ENCODE results near the gene PILRB.
"Not testable (repeated sequence)": the region's sequence is repeated elsewhere in the genome, so short reads cannot be mapped to it uniquely, and the experiment has no call there.

Gene PILRB

GRCh38 chr7:100344124-100344559 is 13.8 kb upstream of the PILRB start:
- 82 to 92% methylated on average over 2 of the region's 4 CpGs for WGBS, 2 experiments (ENCODE audit: insufficient coverage in 2 of 2)
- not testable (repeated sequence) for H3K4me3 ChIP-seq (ENCODE audit: extremely low read depth, insufficient read depth, low read length, poor library complexity, severe bottlenecking); H3K4me1 ChIP-seq (ENCODE audit: control insufficient read depth, insufficient read depth, low read length, poor library complexity, severe bottlenecking); H3K9me3 ChIP-seq (ENCODE audit: control insufficient read depth, low read length)
- Histone ChIP-seq H3K27ac (ENCODE audit: low read depth, low read length, severe bottlenecking) (peak overlapping the region; percentile 96), H3K36me3 (ENCODE audit: control insufficient read depth, insufficient read depth, low read length) (peaks cover 58% of the 10 kb centered on the region)

GRCh38 chr7:100344560-100345287 is 13.2 kb upstream of the PILRB start:
- Histone ChIP-seq H3K27ac (ENCODE audit: low read depth, low read length, severe bottlenecking) (peak overlapping the region; percentile 96), H3K36me3 (ENCODE audit: control insufficient read depth, insufficient read depth, low read length) (peaks cover 64% of the 10 kb centered on the region)
- 55 to 75% methylated on average over 5 to 6 of the region's 13 CpGs for WGBS, 2 experiments (ENCODE audit: insufficient coverage in 2 of 2)
- not testable (repeated sequence) for H3K4me1 ChIP-seq (ENCODE audit: control insufficient read depth, insufficient read depth, low read length, poor library complexity, severe bottlenecking); H3K9me3 ChIP-seq (ENCODE audit: control insufficient read depth, low read length); H3K4me3 ChIP-seq (ENCODE audit: extremely low read depth, insufficient read depth, low read length, poor library complexity, severe bottlenecking)

- H3K27ac ChIP-seq (ENCODE audit: low read depth, low read length, severe bottlenecking); H3K4me3 ChIP-seq (ENCODE audit: extremely low read depth, insufficient read depth, low read length, poor library complexity, severe bottlenecking); H3K9me3 ChIP-seq (ENCODE audit: control insufficient read depth, low read length); H3K4me1 ChIP-seq (ENCODE audit: control insufficient read depth, insufficient read depth, low read length, poor library complexity, severe bottlenecking): not testable (repeated sequence)
- H3K36me3 ChIP-seq (ENCODE audit: control insufficient read depth, insufficient read depth, low read length) = peaks cover 70% of the 10 kb centered on the region
- no CpG with 5 or more reads among the region's 5 CpGs for WGBS, 2 experiments (ENCODE audit: insufficient coverage in 2 of 2)
Observed at GRCh38 chr7:100345288-100345672, 12.6 kb upstream of the PILRB start.

GRCh38 chr7:100346921-100347320 is 11.0 kb upstream of the PILRB start:
- no peak overlapping the region for H3K27ac ChIP-seq (ENCODE audit: low read depth, low read length, severe bottlenecking)
- peaks cover 4% of the 10 kb centered on the region for H3K4me1 ChIP-seq (ENCODE audit: control insufficient read depth, insufficient read depth, low read length, poor library complexity, severe bottlenecking)
- peaks cover 78% of the 10 kb centered on the region for H3K36me3 ChIP-seq (ENCODE audit: control insufficient read depth, insufficient read depth, low read length)
- no peaks in the 10 kb centered on the region for H3K9me3 ChIP-seq (ENCODE audit: control insufficient read depth, low read length)
- no peak overlapping the region for H3K4me3 ChIP-seq (ENCODE audit: extremely low read depth, insufficient read depth, low read length, poor library complexity, severe bottlenecking)

GRCh38 chr7:100348805-100349204 is 9.1 kb upstream of the PILRB start:
- Histone ChIP-seq H3K4me3 (ENCODE audit: extremely low read depth, insufficient read depth, low read length, poor library complexity, severe bottlenecking) (no peak overlapping the region), H3K36me3 (ENCODE audit: control insufficient read depth, insufficient read depth, low read length) (peaks cover 80% of the 10 kb centered on the region), H3K4me1 (ENCODE audit: control insufficient read depth, insufficient read depth, low read length, poor library complexity, severe bottlenecking) (peaks cover 4% of the 10 kb centered on the region), H3K9me3 (ENCODE audit: control insufficient read depth, low read length) (no peaks in the 10 kb centered on the region), H3K27ac (ENCODE audit: low read depth, low read length, severe bottlenecking) (no peak overlapping the region)

- Histone ChIP-seq H3K4me1 (ENCODE audit: control insufficient read depth, insufficient read depth, low read length, poor library complexity, severe bottlenecking) (no peaks in the 10 kb centered on the region), H3K36me3 (ENCODE audit: control insufficient read depth, insufficient read depth, low read length) (peaks cover 87% of the 10 kb centered on the region)
- WGBS, 2 experiments (ENCODE audit: insufficient coverage in 2 of 2) = 97 to 100% methylated on average over 6 of the region's 6 CpGs
Observed at GRCh38 chr7:100349757-100350156, 8.2 kb upstream of the PILRB start.

GRCh38 chr7:100351657-100352058 is 6.3 kb upstream of the PILRB start:
- Histone ChIP-seq H3K4me1 (ENCODE audit: control insufficient read depth, insufficient read depth, low read length, poor library complexity, severe bottlenecking) (no peaks in the 10 kb centered on the region), H3K4me3 (ENCODE audit: extremely low read depth, insufficient read depth, low read length, poor library complexity, severe bottlenecking) (no peak overlapping the region), H3K27ac (ENCODE audit: low read depth, low read length, severe bottlenecking) (no peak overlapping the region), H3K36me3 (ENCODE audit: control insufficient read depth, insufficient read depth, low read length) (peaks cover 93% of the 10 kb centered on the region), H3K9me3 (ENCODE audit: control insufficient read depth, low read length) (no peaks in the 10 kb centered on the region)
- WGBS, 2 experiments (ENCODE audit: insufficient coverage in 2 of 2) = 97 to 98% methylated on average over 6 of the region's 6 CpGs

More at GRCh38 chr7:100349757-100350156, 8.2 kb upstream of the PILRB start:
- no peak overlapping the region for H3K27ac ChIP-seq (ENCODE audit: low read depth, low read length, severe bottlenecking)
- no peak overlapping the region for H3K4me3 ChIP-seq (ENCODE audit: extremely low read depth, insufficient read depth, low read length, poor library complexity, severe bottlenecking)
- no peaks in the 10 kb centered on the region for H3K9me3 ChIP-seq (ENCODE audit: control insufficient read depth, low read length)

- H3K9me3 ChIP-seq (ENCODE audit: control insufficient read depth, low read length); H3K27ac ChIP-seq (ENCODE audit: low read depth, low read length, severe bottlenecking); H3K4me1 ChIP-seq (ENCODE audit: control insufficient read depth, insufficient read depth, low read length, poor library complexity, severe bottlenecking); H3K4me3 ChIP-seq (ENCODE audit: extremely low read depth, insufficient read depth, low read length, poor library complexity, severe bottlenecking): not testable (repeated sequence)
- WGBS, 2 experiments (ENCODE audit: insufficient coverage in 2 of 2) = 96 to 97% methylated on average over 10 to 11 of the region's 18 CpGs
- H3K36me3 ChIP-seq (ENCODE audit: control insufficient read depth, insufficient read depth, low read length) = peaks cover 89% of the 10 kb centered on the region
Observed at GRCh38 chr7:100352230-100352781, 5.6 kb upstream of the PILRB start.

- Histone ChIP-seq H3K9me3 (ENCODE audit: control insufficient read depth, low read length) (no peaks in the 10 kb centered on the region), H3K4me1 (ENCODE audit: control insufficient read depth, insufficient read depth, low read length, poor library complexity, severe bottlenecking) (no peaks in the 10 kb centered on the region), H3K27ac (ENCODE audit: low read depth, low read length, severe bottlenecking) (no peak overlapping the region), H3K36me3 (ENCODE audit: control insufficient read depth, insufficient read depth, low read length) (peaks cover 85% of the 10 kb centered on the region), H3K4me3 (ENCODE audit: extremely low read depth, insufficient read depth, low read length, poor library complexity, severe bottlenecking) (no peak overlapping the region)
- 95 to 97% methylated on average over 12 to 14 of the region's 16 CpGs for WGBS, 2 experiments (ENCODE audit: insufficient coverage in 2 of 2)
Observed at GRCh38 chr7:100352984-100353684, 4.8 kb upstream of the PILRB start.

GRCh38 chr7:100353685-100354330 is 4.1 kb upstream of the PILRB start:
- no peak overlapping the region for H3K27ac ChIP-seq (ENCODE audit: low read depth, low read length, severe bottlenecking)
- WGBS, 2 experiments (ENCODE audit: insufficient coverage in 2 of 2) = 93 to 96% methylated on average over 5 of the region's 6 CpGs
- H3K9me3 ChIP-seq (ENCODE audit: control insufficient read depth, low read length) = no peaks in the 10 kb centered on the region
- H3K36me3 ChIP-seq (ENCODE audit: control insufficient read depth, insufficient read depth, low read length) = peaks cover 87% of the 10 kb centered on the region
- no peak overlapping the region for H3K4me3 ChIP-seq (ENCODE audit: extremely low read depth, insufficient read depth, low read length, poor library complexity, severe bottlenecking)
- H3K4me1 ChIP-seq (ENCODE audit: control insufficient read depth, insufficient read depth, low read length, poor library complexity, severe bottlenecking) = no peaks in the 10 kb centered on the region
